ENCODE results near the gene FLNB. TPM values are rescaled to one million over a fixed set of nuclear protein-coding genes. Genes with fewer than 3 reads are reported as not detected.

FLNB gene
- total and polyA plus RNA-seq, 2 of the 13 experiments (the other 11 are each of a cell fraction or from before 2014, with no cell fraction given), result 106 to 130 TPM

DNA sequence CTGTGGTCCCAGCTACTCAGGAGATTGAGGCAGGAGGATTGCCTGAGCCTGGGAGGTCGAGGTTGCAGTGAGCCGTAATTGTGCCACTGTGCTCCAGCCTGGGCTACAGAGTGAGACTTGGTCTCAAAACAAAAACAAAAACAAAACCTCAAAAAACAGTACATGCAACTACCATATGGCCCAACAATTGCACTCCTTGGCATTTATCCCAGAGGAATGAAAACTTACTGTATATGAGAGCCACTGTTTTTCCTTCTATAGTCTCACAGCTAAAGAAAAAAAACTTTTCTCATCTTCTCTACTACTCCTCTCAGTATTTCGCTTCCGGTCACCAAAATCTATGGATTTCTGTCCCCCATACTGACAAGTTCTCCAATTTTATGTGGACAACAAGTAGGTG, 84.3 kb downstream of the FLNB start:
- in situ Hi-C loops (cut with HindIII; ENCODE audit: extremely low pct_ligation_motif_present, low pct_unique_long_range_greater_than_20kb), result no loop called here
- H4K20me1 ChIP-seq (ENCODE audit: insufficient read depth, low read length), result peaks cover 5% of the 10 kb centered on the region; the same call in 1 of the 2 replicates
- H3K4me3 ChIP-seq (replicated peaks in 1 of 3; ENCODE audit: insufficient read depth in 1 of 3, low read depth in 2 of 3, low read length in 3 of 3), result no peak overlapping the region
- TF ChIP-seq ZNF761 (CRISPR knock-in tag; conservative IDR thresholded peaks at IDR 0.05) (no peak), ZNF546 (CRISPR knock-in tag; conservative IDR thresholded peaks at IDR 0.05) (no peak), POLR2AphosphoS5 (IDR thresholded peaks at IDR 0.05; ENCODE audit: low read depth, low read length) (no peak), SP140L (CRISPR knock-in tag; IDR thresholded peaks at IDR 0.05; ENCODE audit: borderline replicate concordance) (no peak), NR2F1 (CRISPR knock-in tag; IDR thresholded peaks at IDR 0.05) (no peak), ZNF101 (CRISPR knock-in tag; IDR thresholded peaks at IDR 0.05; ENCODE audit: borderline replicate concordance, low read depth) (no peak), STAG1 (CRISPR knock-in tag; IDR thresholded peaks at IDR 0.05) (no peak), ZNF550 (CRISPR knock-in tag; IDR thresholded peaks at IDR 0.05; ENCODE audit: borderline replicate concordance) (no peak), ZNF296 (CRISPR knock-in tag; conservative IDR thresholded peaks at IDR 0.05) (no peak), ZNF230 (CRISPR knock-in tag; IDR thresholded peaks at IDR 0.05) (no peak), NFYC (CRISPR knock-in tag; IDR thresholded peaks at IDR 0.05) (no peak), RXRA (CRISPR knock-in tag; IDR thresholded peaks at IDR 0.05) (no peak), ZNF382 (CRISPR knock-in tag; IDR thresholded peaks at IDR 0.05; ENCODE audit: borderline replicate concordance) (no peak)
- TF ChIP-seq, protein P1, sequence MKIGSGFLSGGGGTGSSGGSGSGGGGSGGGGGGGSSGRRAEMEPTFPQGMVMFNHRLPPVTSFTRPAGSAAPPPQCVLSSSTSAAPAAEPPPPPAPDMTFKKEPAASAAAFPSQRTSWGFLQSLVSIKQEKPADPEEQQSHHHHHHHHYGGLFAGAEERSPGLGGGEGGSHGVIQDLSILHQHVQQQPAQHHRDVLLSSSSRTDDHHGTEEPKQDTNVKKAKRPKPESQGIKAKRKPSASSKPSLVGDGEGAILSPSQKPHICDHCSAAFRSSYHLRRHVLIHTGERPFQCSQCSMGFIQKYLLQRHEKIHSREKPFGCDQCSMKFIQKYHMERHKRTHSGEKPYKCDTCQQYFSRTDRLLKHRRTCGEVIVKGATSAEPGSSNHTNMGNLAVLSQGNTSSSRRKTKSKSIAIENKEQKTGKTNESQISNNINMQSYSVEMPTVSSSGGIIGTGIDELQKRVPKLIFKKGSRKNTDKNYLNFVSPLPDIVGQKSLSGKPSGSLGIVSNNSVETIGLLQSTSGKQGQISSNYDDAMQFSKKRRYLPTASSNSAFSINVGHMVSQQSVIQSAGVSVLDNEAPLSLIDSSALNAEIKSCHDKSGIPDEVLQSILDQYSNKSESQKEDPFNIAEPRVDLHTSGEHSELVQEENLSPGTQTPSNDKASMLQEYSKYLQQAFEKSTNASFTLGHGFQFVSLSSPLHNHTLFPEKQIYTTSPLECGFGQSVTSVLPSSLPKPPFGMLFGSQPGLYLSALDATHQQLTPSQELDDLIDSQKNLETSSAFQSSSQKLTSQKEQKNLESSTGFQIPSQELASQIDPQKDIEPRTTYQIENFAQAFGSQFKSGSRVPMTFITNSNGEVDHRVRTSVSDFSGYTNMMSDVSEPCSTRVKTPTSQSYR (CRISPR knock-in tag; IDR thresholded peaks at IDR 0.05; ENCODE audit: borderline replicate concordance), result no peak
- TF ChIP-seq, protein P2, sequence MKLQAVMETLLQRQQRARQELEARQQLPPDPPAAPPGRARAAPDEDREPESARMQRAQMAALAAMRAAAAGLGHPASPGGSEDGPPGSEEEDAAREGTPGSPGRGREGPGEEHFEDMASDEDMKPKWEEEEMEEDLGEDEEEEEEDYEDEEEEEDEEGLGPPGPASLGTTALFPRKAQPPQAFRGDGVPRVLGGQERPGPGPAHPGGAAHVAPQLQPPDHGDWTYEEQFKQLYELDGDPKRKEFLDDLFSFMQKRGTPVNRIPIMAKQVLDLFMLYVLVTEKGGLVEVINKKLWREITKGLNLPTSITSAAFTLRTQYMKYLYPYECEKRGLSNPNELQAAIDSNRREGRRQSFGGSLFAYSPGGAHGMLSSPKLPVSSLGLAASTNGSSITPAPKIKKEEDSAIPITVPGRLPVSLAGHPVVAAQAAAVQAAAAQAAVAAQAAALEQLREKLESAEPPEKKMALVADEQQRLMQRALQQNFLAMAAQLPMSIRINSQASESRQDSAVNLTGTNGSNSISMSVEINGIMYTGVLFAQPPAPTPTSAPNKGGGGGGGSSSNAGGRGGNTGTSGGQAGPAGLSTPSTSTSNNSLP (IDR thresholded peaks at IDR 0.05; ENCODE audit: low read depth, low read length), result no peak
- TF ChIP-seq, protein P3, sequence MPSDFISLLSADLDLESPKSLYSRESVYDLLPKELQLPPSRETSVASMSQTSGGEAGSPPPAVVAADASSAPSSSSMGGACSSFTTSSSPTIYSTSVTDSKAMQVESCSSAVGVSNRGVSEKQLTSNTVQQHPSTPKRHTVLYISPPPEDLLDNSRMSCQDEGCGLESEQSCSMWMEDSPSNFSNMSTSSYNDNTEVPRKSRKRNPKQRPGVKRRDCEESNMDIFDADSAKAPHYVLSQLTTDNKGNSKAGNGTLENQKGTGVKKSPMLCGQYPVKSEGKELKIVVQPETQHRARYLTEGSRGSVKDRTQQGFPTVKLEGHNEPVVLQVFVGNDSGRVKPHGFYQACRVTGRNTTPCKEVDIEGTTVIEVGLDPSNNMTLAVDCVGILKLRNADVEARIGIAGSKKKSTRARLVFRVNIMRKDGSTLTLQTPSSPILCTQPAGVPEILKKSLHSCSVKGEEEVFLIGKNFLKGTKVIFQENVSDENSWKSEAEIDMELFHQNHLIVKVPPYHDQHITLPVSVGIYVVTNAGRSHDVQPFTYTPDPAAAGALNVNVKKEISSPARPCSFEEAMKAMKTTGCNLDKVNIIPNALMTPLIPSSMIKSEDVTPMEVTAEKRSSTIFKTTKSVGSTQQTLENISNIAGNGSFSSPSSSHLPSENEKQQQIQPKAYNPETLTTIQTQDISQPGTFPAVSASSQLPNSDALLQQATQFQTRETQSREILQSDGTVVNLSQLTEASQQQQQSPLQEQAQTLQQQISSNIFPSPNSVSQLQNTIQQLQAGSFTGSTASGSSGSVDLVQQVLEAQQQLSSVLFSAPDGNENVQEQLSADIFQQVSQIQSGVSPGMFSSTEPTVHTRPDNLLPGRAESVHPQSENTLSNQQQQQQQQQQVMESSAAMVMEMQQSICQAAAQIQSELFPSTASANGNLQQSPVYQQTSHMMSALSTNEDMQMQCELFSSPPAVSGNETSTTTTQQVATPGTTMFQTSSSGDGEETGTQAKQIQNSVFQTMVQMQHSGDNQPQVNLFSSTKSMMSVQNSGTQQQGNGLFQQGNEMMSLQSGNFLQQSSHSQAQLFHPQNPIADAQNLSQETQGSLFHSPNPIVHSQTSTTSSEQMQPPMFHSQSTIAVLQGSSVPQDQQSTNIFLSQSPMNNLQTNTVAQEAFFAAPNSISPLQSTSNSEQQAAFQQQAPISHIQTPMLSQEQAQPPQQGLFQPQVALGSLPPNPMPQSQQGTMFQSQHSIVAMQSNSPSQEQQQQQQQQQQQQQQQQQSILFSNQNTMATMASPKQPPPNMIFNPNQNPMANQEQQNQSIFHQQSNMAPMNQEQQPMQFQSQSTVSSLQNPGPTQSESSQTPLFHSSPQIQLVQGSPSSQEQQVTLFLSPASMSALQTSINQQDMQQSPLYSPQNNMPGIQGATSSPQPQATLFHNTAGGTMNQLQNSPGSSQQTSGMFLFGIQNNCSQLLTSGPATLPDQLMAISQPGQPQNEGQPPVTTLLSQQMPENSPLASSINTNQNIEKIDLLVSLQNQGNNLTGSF (CRISPR knock-in tag; IDR thresholded peaks at IDR 0.05), result no peak
- no peak overlapping the region for H3K27ac ChIP-seq (ENCODE audit: extremely low read length, insufficient read depth, low read length)
- no peaks in the 10 kb centered on the region for H3K27me3 ChIP-seq (ENCODE audit: control insufficient read depth in 1 of 2, insufficient read depth in 2 of 2, low read length in 2 of 2)
- H3K36me3 ChIP-seq (replicated peaks in 1 of 2; ENCODE audit: control insufficient read depth in 1 of 2, insufficient read depth in 2 of 2, low read length in 2 of 2), result peaks cover 27 to 72% of the 10 kb centered on the region in 2 experiments
- no peak overlapping the region for H2AFZ ChIP-seq (ENCODE audit: low read length)
- H3K4me2 ChIP-seq (ENCODE audit: low read depth, low read length), result no peak overlapping the region
- H3K4me1 ChIP-seq (ENCODE audit: insufficient read depth, low read length), result no peaks in the 10 kb centered on the region
- no peak overlapping the region for H3K9ac ChIP-seq (ENCODE audit: insufficient read depth, low read depth, low read length)
- ChIA-PET CTCF (ENCODE audit: low intra/inter-chr PET ratio, low total read pairs) (no interaction called here), POLR2A (interaction anchor here (1.4 kb wide), 1 partner anchor 11 kb away, joined by 4 read pairs; no protein-coding TSS in a partner anchor)
- WGBS (ENCODE audit: low lambda C conversion rate), result 99% methylated on average over 4 of the region's 4 CpGs
- BruUV-seq (replicated peaks), result no TSS peak
- no peak for DNase-seq (ENCODE audit: low spot score)
- no peak for ATAC-seq
- FAIRE-seq, result no peak
- intact Hi-C loops (cut with micrococcal nuclease; ENCODE audit: unreplicated experiment), result no loop called here
- H3K79me2 ChIP-seq (ENCODE audit: insufficient read depth, low read length), result peaks cover 39% of the 10 kb centered on the region
- no peaks in the 10 kb centered on the region for H3K9me3 ChIP-seq (ENCODE audit: low read length)
